Peyer's patch (tissue), 4 donors: ENCODE data around the gene MMP28.

ENCODE experiments used
- CTCF ChIP-seq, 6 experiments: fragments of 450-650 bp in 4 of 6; fragments of 200-600 bp in 2 of 6; sonication (generic) in 1 of 6; IDR thresholded peaks; one replicate each; pipeline ENCODE4 v1.5.1; 2017 to 2019; ENCODE audit warnings: antibody characterized with exemption in 6 of 6, mild to moderate bottlenecking in 3 of 6, moderate library complexity in 1 of 6
- POLR2A ChIP-seq, 2 donors: fragments of 450-650 bp; IDR thresholded peaks; one replicate each; pipeline ENCODE4 v1.5.1; 2017; ENCODE audit warnings: antibody characterized with exemption in 2 of 2, mild to moderate bottlenecking in 2 of 2, moderate library complexity in 2 of 2

DNA sequence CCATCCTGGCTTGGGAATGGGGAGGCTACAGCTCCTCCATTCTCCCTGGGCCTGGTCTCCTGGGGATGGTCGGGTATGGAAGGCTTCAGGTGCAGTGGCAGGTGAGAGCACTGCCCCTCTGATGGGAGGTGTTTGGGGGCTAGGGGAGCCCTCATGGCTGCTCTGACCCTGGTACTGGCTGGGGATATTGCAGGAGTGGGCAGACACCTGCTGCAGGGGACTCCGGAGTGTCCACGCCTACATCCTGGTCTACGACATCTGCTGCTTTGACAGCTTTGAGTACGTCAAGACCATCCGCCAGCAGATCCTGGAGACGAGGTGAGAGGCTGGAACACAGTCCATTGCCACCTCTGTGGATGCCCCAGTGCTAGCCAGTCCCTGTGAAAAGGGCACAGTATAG, 55.2 kb downstream of the MMP28 start:
- TF ChIP-seq POLR2A (IDR thresholded peaks at IDR 0.05) = no peak
- TF ChIP-seq CTCF (IDR thresholded peaks at IDR 0.05) = no peak
